Liver (tissue), 9 donors: Measurements from ENCODE around the gene KLHDC3. TPM values are rescaled to one million over a fixed set of nuclear protein-coding genes. Genes with fewer than 3 reads are reported as not detected.

Experiments used
- DNase-seq: peaks from one replicate; pipeline ENCODE4 v3.0.0-alpha.2; 2017; ENCODE audit warnings: low spot score
- H3K27ac ChIP-seq, 2 donors: one replicate each; pipeline ENCODE4 v1.7.0; 2013; ENCODE audit warnings: inconsistent platforms in 2 of 2, low read length in 2 of 2, control low read depth in 1 of 2, low read depth in 1 of 2, mild to moderate bottlenecking in 1 of 2
- H3K27me3 ChIP-seq, 4 donors: one replicate each; pipeline versions ENCODE4 v1.6.1 to v1.7.0; 2013; ENCODE audit warnings: low read length in 3 of 4, inconsistent platforms in 1 of 4, mild to moderate bottlenecking in 1 of 4, moderate library complexity in 1 of 4; ENCODE audit not compliant: control insufficient read depth in 4 of 4, insufficient read depth in 4 of 4
- H3K36me3 ChIP-seq, 4 donors: one replicate each; pipeline versions ENCODE4 v1.6.1 to v1.7.0; 2013; ENCODE audit warnings: low read length in 3 of 4, mild to moderate bottlenecking in 3 of 4, low read depth in 1 of 4, moderate library complexity in 1 of 4; ENCODE audit not compliant: control insufficient read depth in 4 of 4, insufficient read depth in 3 of 4
- H3K4me1 ChIP-seq, 4 donors: one replicate each; pipeline versions ENCODE4 v1.6.1 to v1.7.0; 2013; ENCODE audit warnings: low read length in 3 of 4, mild to moderate bottlenecking in 3 of 4, moderate library complexity in 1 of 4; ENCODE audit not compliant: control insufficient read depth in 4 of 4, insufficient read depth in 4 of 4
- H3K4me3 ChIP-seq, 3 donors: one replicate each; pipeline versions ENCODE4 v1.6.1 to v1.7.0; 2013; ENCODE audit warnings: low read length in 3 of 3, control low read depth in 1 of 3, low read depth in 1 of 3, mild to moderate bottlenecking in 1 of 3
- H3K9ac ChIP-seq, 2 donors: one replicate each; pipeline ENCODE4 v1.7.0; 2013; ENCODE audit warnings: low read length in 2 of 2, mild to moderate bottlenecking in 2 of 2, moderate library complexity in 2 of 2, control low read depth in 1 of 2, low read depth in 1 of 2
- H3K9me3 ChIP-seq, 4 donors: one replicate each; pipeline versions ENCODE4 v1.6.1 to v1.7.0; 2013; ENCODE audit warnings: low read length in 3 of 4; ENCODE audit not compliant: control insufficient read depth in 4 of 4
- ATF3 ChIP-seq: IDR thresholded peaks from 2 replicates; pipeline ENCODE4 v1.6.1; 2016; ENCODE audit warnings: antibody characterized with exemption
- EGR1 ChIP-seq, 2 donors: IDR thresholded peaks; 2 replicates each; pipeline ENCODE4 v1.6.1; 2016 to 2018; ENCODE audit warnings: antibody characterized with exemption in 2 of 2, low read depth in 2 of 2
- FOXA1 ChIP-seq: IDR thresholded peaks from 2 replicates; pipeline ENCODE4 v1.6.1; 2016; ENCODE audit warnings: antibody characterized with exemption
- FOXA2 ChIP-seq: IDR thresholded peaks from 2 replicates; pipeline ENCODE4 v1.6.1; 2016; ENCODE audit warnings: antibody characterized with exemption
- GABPA ChIP-seq, 2 donors: IDR thresholded peaks in 1 of 2; conservative IDR thresholded peaks in 1 of 2; 2 replicates each; pipeline ENCODE4 v1.6.1; 2016; ENCODE audit warnings: antibody characterized with exemption in 2 of 2, mild to moderate bottlenecking in 1 of 2, moderate library complexity in 1 of 2
- HNF4A ChIP-seq, 2 donors: conservative IDR thresholded peaks; 2 replicates each; pipeline ENCODE4 v1.6.1; 2016; ENCODE audit warnings: antibody characterized with exemption in 2 of 2, mild to moderate bottlenecking in 2 of 2
- RAD21 ChIP-seq, 2 donors: IDR thresholded peaks; 2 replicates each; pipeline ENCODE4 v1.6.1; 2016; ENCODE audit warnings: antibody characterized with exemption in 2 of 2, mild to moderate bottlenecking in 2 of 2
- RXRA ChIP-seq, 2 donors: IDR thresholded peaks; 2 replicates each; pipeline ENCODE4 v1.6.1; 2017 to 2018; ENCODE audit warnings: antibody characterized with exemption in 2 of 2, mild to moderate bottlenecking in 1 of 2
- SP1 ChIP-seq: IDR thresholded peaks from 2 replicates; pipeline ENCODE4 v1.6.1; 2018; ENCODE audit warnings: antibody characterized with exemption, mild to moderate bottlenecking
- YY1 ChIP-seq: IDR thresholded peaks from 2 replicates; pipeline ENCODE4 v1.6.1; 2016; ENCODE audit warnings: antibody characterized with exemption, mild to moderate bottlenecking
- WGBS: extraction: QIAGEN DNeasy Blood & Tissue Kit; methylation state at CpG from one replicate; pipeline ENCODE4 v1.1.7; 2013; 5-methylcytosine and 5-hydroxymethylcytosine counted together
- polyA plus RNA-seq, 2 donors: library from polyadenylated mRNA; stranded (reverse) in 1 of 2; unstranded in 1 of 2; fragments of 200-250 nt in 1 of 2; fragments of >200 nt in 1 of 2; fragmentation: Nextera tagmentation in 1 of 2; extraction: Ambion mirVana in 1 of 2; gene quantifications; one replicate each; pipeline versions ENCODE4 v1.2.1 to v1.2.3, GENCODE V29; 2013 to 2015
- total RNA-seq, 2 donors: library from RNA; depleted of rRNA; stranded (reverse); fragments of >200 nt; gene quantifications; one replicate each; pipeline ENCODE4 v1.2.3, GENCODE V29; 2014
- TF ChIP-seq, protein P1 (sequence below): IDR thresholded peaks from 2 replicates; pipeline ENCODE4 v1.6.1; 2016; ENCODE audit warnings: antibody characterized with exemption, mild to moderate bottlenecking
- TF ChIP-seq, protein P2 (sequence below): fragments of 150-350 bp; IDR thresholded peaks from 2 replicates; pipeline ENCODE4 v1.5.1; 2017; ENCODE audit warnings: improper control_type of control experiment, low read depth, low read length; ENCODE audit not compliant: missing input control
- TF ChIP-seq, protein P3 (sequence below): IDR thresholded peaks from 2 replicates; pipeline ENCODE4 v1.6.1; 2016; ENCODE audit warnings: antibody characterized with exemption
- donor health status: healthy.
- donor health status: healthy.
- donor health status: healthy.
- donor health status: healthy.
- donor health status: healthy.

The KLHDC3 gene
- total and polyA plus RNA-seq, 4 donors: 30.9 to 66.5 (median 50.6) TPM

DNA sequence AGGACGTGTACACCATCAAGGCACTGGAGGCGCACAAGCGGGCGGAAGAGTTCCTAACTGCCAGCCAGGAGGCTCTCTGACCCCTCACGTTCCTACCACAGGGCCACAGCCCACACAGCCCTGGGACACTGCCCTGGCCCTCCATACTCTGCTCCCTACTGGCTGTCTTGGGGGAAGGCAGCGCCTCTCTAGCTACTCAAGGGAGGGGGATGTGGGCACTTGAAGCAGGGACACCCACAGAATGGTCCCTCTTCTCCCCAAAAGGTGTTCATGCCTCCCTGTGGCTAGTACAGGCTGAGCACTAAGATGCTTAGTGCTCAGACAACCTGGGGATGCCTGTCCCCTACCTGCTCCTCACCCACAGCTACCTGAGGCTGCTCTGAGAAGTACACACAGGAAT is 2.8 kb upstream of the KLHDC3 start:
- Histone ChIP-seq H3K27me3 (no peaks in the 10 kb centered on the region), H3K9ac (no peak overlapping the region), H3K27ac (no peak overlapping the region), H3K9me3 (no peaks in the 10 kb centered on the region), H3K36me3 (peaks cover 2 to 51% (median 31%) of the 10 kb centered on the region in 4 donors), H3K4me3 (no peak overlapping the region), H3K4me1 (peaks cover 3 to 30% (median 23%) of the 10 kb centered on the region in 4 donors)
- WGBS: 91% methylated on average over 6 of the region's 6 CpGs
- DNase-seq: no peak
- TF ChIP-seq RXRA (IDR thresholded peaks at IDR 0.05): no peak
- no peak for TF ChIP-seq ATF3
- TF ChIP-seq GABPA (IDR thresholded peaks at IDR 0.05 in 1 of 2, conservative IDR thresholded peaks at IDR 0.05 in 1 of 2): no peak
- no peak for TF ChIP-seq EGR1 (IDR thresholded peaks at IDR 0.05; ENCODE audit: low read depth in 2 of 2)
- no peak for TF ChIP-seq FOXA2
- TF ChIP-seq, protein P1, sequence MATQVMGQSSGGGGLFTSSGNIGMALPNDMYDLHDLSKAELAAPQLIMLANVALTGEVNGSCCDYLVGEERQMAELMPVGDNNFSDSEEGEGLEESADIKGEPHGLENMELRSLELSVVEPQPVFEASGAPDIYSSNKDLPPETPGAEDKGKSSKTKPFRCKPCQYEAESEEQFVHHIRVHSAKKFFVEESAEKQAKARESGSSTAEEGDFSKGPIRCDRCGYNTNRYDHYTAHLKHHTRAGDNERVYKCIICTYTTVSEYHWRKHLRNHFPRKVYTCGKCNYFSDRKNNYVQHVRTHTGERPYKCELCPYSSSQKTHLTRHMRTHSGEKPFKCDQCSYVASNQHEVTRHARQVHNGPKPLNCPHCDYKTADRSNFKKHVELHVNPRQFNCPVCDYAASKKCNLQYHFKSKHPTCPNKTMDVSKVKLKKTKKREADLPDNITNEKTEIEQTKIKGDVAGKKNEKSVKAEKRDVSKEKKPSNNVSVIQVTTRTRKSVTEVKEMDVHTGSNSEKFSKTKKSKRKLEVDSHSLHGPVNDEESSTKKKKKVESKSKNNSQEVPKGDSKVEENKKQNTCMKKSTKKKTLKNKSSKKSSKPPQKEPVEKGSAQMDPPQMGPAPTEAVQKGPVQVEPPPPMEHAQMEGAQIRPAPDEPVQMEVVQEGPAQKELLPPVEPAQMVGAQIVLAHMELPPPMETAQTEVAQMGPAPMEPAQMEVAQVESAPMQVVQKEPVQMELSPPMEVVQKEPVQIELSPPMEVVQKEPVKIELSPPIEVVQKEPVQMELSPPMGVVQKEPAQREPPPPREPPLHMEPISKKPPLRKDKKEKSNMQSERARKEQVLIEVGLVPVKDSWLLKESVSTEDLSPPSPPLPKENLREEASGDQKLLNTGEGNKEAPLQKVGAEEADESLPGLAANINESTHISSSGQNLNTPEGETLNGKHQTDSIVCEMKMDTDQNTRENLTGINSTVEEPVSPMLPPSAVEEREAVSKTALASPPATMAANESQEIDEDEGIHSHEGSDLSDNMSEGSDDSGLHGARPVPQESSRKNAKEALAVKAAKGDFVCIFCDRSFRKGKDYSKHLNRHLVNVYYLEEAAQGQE: no peak

- DNase-seq: no peak
- H3K9me3 ChIP-seq: no peaks in the 10 kb centered on the region
- H3K36me3 ChIP-seq: peaks cover 2 to 48% (median 24%) of the 10 kb centered on the region in 4 donors
- peaks cover 3 to 36% (median 23%) of the 10 kb centered on the region in 4 donors for H3K4me1 ChIP-seq
- no peak overlapping the region for H3K4me3 ChIP-seq
- no peak overlapping the region for H3K27ac ChIP-seq
- H3K27me3 ChIP-seq: no peaks in the 10 kb centered on the region
- no peak for TF ChIP-seq SP1
- TF ChIP-seq, protein P1: no peak
- TF ChIP-seq, protein P2, sequence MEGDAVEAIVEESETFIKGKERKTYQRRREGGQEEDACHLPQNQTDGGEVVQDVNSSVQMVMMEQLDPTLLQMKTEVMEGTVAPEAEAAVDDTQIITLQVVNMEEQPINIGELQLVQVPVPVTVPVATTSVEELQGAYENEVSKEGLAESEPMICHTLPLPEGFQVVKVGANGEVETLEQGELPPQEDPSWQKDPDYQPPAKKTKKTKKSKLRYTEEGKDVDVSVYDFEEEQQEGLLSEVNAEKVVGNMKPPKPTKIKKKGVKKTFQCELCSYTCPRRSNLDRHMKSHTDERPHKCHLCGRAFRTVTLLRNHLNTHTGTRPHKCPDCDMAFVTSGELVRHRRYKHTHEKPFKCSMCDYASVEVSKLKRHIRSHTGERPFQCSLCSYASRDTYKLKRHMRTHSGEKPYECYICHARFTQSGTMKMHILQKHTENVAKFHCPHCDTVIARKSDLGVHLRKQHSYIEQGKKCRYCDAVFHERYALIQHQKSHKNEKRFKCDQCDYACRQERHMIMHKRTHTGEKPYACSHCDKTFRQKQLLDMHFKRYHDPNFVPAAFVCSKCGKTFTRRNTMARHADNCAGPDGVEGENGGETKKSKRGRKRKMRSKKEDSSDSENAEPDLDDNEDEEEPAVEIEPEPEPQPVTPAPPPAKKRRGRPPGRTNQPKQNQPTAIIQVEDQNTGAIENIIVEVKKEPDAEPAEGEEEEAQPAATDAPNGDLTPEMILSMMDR: no peak
- TF ChIP-seq FOXA2: no peak
- no peak for TF ChIP-seq HNF4A (conservative IDR thresholded peaks at IDR 0.05)
- TF ChIP-seq FOXA1: no peak
- no peak for TF ChIP-seq YY1
- no peak for TF ChIP-seq RAD21 (IDR thresholded peaks at IDR 0.05)
- TF ChIP-seq, protein P3, sequence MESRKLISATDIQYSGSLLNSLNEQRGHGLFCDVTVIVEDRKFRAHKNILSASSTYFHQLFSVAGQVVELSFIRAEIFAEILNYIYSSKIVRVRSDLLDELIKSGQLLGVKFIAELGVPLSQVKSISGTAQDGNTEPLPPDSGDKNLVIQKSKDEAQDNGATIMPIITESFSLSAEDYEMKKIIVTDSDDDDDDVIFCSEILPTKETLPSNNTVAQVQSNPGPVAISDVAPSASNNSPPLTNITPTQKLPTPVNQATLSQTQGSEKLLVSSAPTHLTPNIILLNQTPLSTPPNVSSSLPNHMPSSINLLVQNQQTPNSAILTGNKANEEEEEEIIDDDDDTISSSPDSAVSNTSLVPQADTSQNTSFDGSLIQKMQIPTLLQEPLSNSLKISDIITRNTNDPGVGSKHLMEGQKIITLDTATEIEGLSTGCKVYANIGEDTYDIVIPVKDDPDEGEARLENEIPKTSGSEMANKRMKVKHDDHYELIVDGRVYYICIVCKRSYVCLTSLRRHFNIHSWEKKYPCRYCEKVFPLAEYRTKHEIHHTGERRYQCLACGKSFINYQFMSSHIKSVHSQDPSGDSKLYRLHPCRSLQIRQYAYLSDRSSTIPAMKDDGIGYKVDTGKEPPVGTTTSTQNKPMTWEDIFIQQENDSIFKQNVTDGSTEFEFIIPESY: no peak
- no peak overlapping the region for H3K9ac ChIP-seq
- WGBS: 90% methylated on average over 6 of the region's 6 CpGs
Observed at GRCh38 chr6:43012364-43012763, 1.7 kb upstream of the KLHDC3 start.
